OCI-M1 (cell line): ENCODE measurements around the gene UBR4.
"Not testable (repeated sequence)": the region's sequence is repeated elsewhere in the genome, so short reads cannot be mapped to it uniquely, and the experiment has no call there.

Experiments used
- DNase-seq: peaks from one replicate; lab custom pipeline; 2025; lab: John Stamatoyannopoulos, UW

Gene UBR4

DNA sequence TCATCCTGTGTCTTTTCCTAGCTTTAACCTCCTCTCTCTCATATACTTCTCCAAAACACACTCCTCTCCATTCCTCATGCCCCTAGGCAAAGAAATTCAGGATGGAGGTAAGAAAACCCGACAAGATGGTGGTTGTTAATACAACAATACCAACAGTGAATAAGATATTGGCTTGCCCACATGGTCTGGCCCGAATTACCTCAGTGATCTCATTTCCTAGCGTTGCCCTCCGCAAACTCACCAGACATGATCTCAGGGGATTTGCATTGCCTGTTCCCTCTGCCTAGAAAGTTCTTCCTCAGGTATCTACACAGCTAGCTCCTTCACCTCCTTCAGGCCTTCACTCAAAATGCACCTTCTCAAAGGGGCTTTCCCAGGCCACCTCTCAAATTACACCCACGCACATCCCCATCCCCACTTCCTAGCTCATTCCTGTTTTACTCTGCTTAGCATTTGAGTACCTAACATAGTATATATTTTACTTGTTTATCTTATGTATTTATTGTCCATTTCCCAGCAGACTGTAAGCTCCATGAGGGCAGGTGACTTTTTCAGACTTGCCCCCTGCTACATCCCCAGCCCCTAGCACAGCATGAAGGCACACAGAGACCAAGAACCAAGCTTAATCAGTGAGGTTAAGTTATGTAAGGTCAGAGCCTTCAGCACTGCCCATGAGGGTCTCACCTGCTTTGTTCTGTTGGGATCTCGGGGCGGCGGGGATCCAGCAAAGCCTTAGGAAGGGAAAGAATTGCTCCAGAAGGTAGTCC is 10.2 kb upstream of the UBR4 start:
- no peak for DNase-seq

DNA sequence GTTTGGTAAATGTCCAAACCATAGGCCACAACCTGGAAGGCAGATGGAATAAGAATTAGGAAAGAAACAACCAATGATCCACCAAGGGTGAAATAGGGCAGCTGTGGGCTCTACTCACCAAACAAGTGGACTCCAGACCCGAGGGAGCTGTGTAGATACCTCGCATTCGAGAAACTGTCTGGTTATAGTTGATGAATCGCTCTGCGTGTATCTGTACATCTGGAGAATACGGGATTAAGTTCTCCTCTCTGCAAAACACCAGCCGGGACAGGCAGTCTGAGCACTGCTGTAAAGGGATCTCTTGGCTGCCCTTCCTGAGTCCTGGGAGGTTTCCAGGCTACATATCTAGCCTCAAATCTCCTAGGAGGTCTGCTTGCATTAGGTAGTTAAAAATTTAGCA is 9.4 kb upstream of the UBR4 start:
- DNase-seq, result no peak

DNA sequence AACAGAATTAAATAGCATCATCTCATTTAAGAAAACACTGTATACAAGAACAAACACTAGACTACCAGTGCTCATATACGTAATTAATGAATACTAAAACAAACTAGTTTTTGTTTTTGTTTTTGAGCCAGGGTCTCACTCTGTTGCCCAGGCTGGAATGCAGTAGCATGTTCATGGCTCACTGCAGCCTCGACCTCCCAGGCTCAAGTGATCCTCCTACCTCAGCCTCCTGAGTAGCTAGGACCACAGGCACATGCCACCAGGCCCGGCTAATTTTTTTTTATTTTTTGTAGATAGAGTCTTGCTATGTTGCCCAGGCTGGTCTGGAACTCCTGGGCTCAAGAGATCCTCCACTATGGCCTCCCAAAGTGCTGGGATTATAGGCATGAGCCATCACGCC is 6.5 kb upstream of the UBR4 start:
- not testable (repeated sequence) for DNase-seq

DNA sequence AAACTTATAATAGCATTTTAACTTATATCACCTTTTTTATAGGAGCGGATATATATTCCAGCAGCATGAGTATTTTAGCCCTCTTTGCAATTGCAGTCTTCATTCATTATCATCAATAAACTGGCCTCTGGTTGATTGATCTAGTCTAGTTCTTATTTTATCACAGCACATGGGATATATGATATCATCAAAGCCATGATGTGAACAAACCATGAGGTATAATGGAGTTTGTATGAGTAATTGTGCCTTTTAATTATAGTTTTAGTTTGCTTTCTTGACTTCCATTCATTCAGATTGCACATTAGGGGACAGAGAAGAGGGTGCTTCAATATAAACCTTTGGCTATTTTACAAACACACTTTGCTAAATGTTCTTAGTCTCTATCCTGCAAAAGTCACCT is 3.5 kb upstream of the UBR4 start:
- DNase-seq, result no peak

DNA sequence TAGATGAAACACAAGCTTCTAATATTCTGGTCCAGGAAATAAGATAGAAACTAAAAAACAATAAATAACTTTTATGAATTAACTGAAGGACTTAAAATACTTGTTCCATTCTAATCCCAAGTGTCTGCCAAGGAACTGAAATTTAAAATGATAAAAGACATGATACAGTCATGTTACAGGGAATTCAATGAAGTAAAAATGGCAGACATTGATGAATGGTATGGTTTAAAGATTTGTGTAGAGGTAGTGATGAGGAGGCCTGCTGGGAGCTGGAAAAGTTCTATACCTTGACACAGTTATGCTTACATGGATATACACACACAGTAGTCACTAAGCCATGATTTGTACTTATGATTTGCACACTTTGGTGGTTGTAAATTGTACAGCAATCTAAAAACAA is 2.1 kb upstream of the UBR4 start:
- DNase-seq, result no peak

DNA sequence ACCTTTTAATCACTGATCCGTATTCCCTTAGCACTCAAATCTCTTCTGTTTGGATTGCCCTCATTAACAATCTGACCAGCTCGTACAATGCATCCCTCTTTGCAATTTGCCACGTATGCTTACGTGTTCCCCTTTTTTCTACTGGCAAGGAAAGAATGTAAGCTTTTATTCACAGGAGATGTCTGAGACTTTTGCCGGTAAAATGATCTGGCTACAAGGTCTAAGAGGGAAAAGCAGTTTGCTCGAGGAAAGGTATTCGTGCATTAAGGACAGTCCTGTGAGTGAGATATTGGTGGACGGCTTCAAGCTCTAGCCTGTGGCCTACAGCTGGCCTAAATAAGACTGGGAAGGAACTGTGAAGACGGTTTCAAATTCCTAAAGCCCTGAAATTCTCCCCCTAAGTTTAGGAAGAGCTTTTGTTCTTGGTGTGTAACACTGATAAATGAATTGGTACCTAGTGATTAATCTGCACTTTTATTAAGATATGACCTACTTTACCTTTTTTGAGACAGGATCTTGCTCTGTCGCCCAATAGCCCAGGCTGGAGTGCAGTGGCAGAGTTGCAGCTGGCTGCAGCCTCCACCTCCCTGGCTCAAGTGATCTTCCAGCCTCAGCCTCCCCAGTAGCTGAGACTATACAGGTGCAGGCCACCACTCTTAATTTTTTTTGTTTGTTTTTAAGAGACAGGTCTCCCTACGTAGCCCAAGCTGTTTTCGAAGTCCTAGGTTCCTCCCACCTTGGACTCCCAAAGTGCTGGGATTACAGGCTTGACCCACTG is 895 bp upstream of the UBR4 start:
- DNase-seq, result peak; percentile 71

DNA sequence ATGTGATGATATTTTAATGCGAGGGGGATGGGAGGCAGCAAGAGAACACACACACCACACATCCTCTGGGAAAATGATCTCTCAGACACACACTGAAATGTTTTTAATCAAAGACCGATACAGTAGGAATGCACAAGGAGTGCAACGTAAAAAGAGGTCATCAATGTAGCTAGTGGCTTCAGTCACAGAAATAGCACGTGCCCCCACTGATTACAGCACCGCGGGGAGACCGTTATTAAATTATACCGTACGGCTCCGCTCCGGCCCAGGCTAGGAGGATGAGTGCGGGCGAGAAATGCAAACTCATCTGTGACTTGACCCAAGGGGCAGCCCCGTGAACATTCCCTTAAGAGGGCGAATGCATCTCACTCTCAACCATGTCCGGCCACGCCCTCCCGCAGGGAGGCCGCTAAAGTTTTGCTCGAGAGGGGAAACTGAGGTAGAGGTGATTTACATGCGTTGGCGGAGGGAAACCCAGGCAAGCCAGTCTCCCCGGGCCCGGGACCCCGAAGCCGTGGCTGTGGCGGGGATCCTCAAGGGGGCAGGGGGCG is 552 bp downstream of the UBR4 start:
- DNase-seq, result peak; percentile 72

DNA sequence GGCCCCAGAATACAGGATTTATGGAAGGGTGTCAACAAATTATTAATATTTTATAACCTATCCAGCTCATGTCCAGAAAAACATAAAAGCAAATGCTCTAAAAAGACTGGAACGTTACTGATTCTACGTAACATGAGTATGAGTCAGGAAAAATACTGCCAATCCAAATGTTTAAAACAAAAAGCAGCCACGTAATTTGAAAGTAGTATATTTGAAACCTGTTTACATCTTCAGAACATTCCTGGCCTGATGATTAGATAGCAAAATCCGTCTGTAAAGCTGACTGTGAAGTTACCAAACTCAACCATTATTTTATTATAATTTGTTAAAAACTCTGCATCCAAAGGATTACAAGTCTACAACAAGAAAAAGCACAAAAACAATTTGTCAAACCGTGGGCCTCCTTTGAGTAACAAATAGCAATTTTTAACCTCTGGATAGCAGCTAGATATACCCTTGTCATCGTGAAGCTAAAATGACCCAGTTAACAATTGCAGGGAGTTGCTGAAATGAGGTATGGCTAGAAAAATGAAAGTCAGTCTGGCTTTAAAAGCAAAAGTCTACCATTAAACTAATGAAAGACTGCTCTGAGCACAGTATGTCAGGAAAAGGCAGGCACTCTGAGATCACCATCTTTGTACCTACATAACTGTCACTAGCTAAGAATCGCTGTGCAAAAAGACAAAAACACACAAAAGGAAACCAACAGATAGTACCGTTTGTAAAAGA is 1.2 kb downstream of the UBR4 start:
- peak; percentile 40 for DNase-seq

DNA sequence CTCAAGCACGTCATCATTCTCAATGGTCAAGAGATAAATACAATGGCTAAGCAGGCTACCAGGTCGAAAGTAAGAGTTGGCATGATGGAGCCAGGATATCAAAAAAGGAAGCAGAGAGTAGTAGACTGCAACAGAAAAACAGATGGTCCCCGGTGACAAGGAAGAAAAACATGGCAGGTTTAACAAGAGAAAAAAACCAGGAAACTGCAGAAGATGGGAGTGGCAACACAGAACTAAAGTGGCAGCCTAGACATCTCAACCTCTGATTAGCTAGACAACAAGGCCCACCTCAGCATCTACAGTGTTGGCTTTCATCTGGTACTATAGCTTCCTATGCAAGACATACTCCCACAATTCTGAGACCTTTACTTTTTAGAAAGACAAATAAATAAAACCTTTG is 3.1 kb downstream of the UBR4 start:
- peak; percentile 52 for DNase-seq

DNA sequence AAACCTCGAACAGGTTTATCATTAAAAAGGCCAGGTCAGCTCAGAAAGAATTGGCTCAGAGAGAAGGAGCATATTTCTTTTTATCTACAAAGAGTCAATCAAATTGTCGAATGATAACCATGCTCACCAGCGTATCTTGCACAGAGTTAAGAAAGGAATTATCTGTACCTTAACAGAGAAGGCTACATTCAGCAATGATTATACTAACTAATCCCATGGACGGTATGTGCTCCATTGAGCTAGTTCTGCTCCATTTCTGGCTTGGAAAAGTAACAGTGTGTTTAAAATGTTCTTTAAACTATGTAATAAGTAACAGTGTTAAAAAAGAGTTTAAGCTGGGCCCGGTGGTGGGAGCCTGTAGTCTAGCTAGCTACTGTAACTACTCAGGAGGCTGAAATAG is 4.2 kb downstream of the UBR4 start:
- DNase-seq, result peak; percentile 35

DNA sequence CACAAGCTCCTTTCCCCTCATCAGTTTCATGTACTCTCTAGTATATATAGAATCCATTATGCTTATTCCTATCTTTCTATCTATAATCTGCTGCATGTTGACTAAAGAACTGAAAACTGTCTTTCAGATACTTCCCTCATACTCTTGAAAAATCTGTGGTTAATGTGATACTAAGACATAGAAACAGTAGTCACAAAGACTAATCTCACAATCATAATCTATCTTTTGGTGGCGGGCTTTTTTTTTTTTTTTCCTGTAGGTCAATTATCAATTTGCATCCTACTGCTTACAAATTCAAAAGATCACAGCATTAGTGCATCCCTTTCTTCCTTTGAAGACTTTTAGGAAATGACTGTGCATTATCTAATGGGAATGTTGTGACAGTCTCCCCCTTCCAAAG is 4.7 kb downstream of the UBR4 start:
- peak; percentile 35 for DNase-seq

DNA sequence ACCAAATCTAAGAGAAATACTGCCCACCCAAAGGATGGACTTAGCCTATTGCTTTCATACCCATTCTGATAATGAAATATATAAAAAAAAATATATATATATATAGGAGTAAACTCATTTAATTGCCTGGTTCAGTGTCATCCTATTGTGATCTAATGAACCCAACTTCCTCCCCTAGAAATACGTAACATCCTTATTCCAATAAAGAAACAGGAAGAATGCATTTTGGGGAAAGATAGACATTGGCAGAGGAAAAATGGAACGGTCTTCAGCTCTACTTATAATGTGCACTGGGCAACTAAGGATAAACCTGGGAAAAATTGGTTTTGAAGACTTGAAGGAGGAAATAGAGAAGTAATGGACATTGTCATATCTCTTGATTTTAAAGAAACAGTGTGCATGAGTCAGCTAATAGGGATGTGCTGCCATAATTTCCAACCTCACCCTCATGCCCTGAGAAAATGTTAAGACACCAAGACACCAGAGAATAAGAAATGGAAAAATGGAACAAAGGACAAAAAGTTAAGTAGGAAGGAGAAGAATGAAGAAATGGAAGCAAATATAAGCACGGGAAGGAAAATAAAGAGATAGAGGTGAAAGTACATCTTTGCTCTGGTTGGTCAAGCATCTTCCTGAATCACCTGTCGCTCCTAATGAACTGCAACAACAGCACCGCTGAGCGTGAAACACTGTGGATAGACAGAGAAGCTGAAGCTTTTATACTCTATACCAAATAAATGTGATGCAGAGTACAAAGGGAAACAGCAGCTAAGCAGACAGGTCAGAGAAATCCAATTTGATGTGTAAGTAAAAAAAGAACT is 5.4 kb downstream of the UBR4 start:
- peak; percentile 12 for DNase-seq

DNA sequence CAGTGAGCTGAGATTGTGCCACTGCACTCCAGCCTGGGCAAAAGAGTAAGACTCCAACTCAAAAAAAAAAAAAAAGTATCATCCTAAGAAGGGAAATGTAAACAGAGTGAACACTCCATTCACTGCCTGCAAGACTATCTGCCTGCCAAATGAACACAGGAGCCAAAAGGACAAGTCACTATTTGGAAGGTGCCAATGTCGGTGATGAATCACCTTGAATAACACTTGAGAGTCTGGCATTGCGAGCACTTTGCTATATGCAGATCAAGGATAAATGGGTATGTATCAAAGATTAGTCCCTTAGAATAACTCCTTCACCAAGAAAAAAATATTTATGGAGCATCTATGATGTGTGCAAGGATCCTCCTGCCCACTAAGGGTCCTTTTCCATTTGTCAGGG is 6.6 kb downstream of the UBR4 start:
- DNase-seq, result no peak

DNA sequence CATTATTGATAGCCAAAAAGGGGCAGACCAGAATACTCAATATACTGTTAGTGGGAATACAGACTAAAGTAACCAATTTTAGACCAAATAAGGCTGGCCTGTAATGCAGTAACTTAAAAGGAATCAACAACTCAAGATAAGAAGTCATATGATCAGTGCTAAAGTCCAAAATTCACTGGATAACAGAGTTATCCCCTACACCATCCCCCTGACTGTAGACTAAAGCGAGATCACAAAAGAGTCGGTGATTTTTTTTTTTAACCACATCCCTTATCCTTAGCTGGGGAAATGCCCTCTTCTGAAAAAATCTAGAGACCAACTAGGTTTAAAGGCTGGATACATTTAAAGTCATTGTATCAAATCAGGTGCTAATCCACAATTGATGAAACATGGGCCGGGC is 7.7 kb downstream of the UBR4 start:
- peak; percentile 38 for DNase-seq

DNA sequence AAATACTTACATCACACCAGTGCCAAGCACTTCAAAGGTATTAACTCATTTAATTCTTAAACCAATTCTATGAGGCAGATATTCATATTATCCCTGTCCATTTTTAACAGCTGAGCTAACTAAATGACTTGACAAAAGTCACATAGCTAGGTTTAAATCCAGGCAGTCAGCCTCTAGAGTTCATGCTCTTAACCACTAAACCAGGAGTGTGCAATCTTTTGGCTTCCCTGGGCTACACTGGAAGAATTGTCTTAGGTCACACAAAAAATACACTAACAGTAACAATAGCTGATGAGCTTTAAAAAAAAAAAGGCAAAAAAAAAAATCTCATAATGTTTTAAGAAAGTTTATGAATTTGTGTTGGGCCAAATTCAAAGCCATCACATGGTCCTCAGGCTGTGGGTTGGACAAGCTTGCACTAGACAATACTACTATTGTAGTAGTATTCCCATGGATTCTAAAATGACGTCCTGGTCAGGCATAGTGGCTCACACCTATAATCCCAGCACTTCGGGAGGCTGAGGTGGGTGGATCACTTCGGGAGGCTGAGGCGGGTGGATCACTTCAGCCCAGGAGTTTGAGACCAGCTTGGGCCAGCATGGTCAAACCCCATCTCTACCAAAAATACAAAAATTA is 10.0 kb downstream of the UBR4 start:
- DNase-seq, result no peak

DNA sequence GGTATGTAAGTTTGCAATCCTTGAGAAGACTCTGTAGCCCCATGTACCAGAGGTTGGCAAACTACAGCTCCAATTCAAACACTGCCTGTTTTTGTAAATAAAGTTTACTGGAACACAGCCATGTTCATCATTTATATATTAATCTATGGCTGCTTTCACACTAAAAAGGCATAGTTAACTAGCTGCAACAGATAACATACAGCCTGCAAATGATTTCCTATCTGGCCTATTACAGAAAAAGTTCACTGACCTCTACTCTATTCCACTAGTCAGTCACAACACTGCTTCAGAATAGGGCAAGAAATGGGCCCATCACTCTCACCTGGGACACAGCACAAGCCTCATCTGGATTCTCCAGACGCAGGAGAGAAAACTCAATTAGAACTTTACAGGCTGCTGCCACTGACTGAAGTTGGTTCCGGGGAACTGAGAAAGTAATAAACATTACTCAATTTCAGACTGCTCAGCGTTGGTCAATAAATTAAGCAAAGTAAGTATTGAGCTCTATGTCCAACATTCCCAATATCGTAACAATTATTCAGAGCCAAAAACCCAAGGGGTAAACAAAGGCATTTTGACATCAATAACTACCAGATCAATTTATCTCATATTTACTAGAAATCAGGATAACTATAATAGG is 10.6 kb downstream of the UBR4 start:
- DNase-seq, result no peak

DNA sequence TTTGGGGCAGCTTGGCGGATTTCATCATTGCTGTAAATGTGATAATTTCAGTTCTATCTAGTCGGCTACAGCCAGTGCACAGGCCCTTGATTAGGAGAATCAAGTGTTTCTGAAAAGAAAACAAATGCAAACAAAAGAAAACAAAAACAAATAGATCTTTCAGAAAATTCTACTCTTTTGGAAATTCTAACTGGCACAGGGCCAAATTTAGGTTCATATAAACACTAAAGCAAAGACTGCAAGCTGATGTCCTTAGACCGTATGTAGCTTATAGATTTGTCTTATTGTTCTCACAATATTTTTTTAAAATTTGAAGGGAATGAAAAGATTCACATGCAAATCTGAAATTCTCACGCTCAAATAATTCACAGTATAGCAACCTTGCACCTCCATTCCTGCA is 11.2 kb downstream of the UBR4 start:
- DNase-seq, result no peak

DNA sequence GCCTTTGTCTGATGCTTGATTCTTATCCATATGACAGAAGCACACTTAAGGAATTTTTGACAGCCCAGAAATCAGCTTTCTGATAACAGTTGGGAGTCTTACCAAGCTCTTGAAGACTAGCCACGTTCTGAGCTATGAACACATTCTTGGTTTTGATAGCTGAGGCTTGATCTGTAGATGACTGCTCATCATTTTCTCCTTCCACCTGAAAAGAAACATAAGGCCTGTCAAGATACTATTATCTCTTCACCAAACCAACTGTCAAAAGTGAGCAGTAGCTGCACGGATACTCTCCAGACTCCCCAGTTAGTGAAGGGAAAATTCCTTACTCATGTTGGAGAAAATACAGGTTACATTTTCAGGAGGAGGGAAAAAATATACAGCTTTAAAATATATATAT is 12.2 kb downstream of the UBR4 start:
- no peak for DNase-seq

DNA sequence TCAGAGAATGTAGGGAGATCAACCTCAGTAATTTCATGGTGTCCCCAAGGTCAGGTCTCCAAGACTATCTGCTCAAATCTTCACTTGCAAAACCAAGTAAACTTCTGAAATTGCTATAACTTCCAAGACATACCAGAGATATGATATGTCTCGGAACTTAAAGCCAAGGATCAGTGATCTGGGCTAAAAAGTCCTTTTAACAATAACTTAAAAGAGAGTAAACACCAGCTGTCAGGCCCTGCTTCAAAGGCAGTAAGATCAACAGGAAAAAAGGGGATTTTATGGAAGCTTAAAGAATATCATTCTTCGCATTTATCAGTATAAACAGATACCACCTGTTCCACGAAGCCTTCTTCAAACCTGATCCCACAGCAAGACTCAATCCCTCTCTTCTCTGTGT is 13.7 kb downstream of the UBR4 start:
- no peak for DNase-seq

DNA sequence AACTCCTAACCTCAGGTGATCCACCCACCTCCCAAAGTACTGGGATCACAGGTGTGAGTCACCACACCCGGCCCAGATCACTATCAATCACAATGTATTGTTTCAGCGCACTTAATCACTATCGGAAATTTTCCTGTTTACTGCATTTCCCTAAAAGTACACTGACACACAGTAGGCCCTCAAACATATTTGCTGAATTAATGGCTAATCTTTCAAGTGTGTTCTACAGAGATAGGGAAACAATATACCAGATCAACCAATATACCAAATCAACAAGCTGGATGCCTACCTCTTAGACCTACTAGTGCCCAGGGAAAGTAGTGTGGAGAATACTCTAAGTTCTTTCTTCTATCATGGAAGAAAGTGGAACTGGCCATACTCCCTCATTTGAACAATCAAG is 17.1 kb downstream of the UBR4 start:
- no peak for DNase-seq

DNA sequence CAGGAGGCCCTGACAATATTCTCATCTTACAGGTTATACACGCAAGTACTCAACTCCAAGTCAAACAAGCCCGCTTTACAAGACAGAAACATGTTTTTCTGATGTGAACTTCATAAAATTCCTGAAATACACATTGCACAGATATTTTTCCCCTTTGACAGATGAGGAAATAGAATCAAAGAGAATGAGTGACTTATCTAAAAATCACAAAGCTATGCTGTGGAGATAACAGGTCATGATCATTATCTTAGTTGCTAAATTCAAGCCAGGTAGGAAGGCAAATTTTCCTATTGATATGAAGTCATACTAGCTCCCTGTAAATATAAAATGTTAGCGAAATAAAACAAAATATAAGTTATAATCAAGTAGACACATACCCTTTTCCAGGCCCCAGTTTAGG is 18.3 kb downstream of the UBR4 start:
- DNase-seq, result no peak
